HepG2 (cell line): Measurements from ENCODE around the gene KRTAP19-8. TPM values are rescaled to one million over a fixed set of nuclear protein-coding genes. Genes with fewer than 3 reads are reported as not detected.

Source experiments
- ATAC-seq: fragments of 200-7000 bp; cut with Tn5 transposase; 3 replicates; pipeline ENCODE4 v1.9.1; 2020; ENCODE audit warnings: mild to moderate bottlenecking, moderate library complexity
- BruUV-seq: library from RNA; stranded (reverse); fragments of 400-500 nt; replicated peaks from 2 replicates; lab custom pipeline; 2021; lab: Mats Ljungman, UMichigan
- CTCF ChIA-PET: fragments of 300-600 bp; formaldehyde crosslinking; extraction: SDS; loops from one replicate; lab custom pipeline; 2021; ENCODE audit warnings: low total read pairs, inconsistent platforms, low intra/inter-chr PET ratio; lab: Yijun Ruan, JAX
- POLR2A ChIA-PET: fragments of 350-600 bp; sonication (Branson Sonifier 250); formaldehyde crosslinking; loops from one replicate; lab custom pipeline; 2020; ENCODE audit warnings: antibody characterized with exemption, inconsistent platforms; lab: Yijun Ruan, JAX
- DNase-seq: peaks from one replicate; pipeline ENCODE4 v3.0.0-alpha.2; 2015; ENCODE audit warnings: low spot score
- FAIRE-seq: peaks from 3 replicates; lab custom pipeline; 2011; peaks lifted over from hg19 to GRCh38; lab: Jason Lieb, UNC
- H2AFZ ChIP-seq: one replicate; pipeline ENCODE4 v1.6.1; 2011; ENCODE audit warnings: low read length, inconsistent platforms
- H3K27ac ChIP-seq: fragments of 300-600 bp; 3 replicates; pipeline ENCODE4 v1.8.0; 2011; ENCODE audit warnings: mixed run types, mild to moderate bottlenecking, mixed read lengths, low read length, inconsistent platforms; ENCODE audit not compliant: insufficient read depth; ENCODE audit errors: extremely low read length
- H3K27me3 ChIP-seq, 2 experiments: fragments of 200-600 bp in 1 of 2; 2 replicates in 1 of 2; 3 replicates in 1 of 2; pipeline versions ENCODE4 v1.6.0 to v1.8.0; 2011; ENCODE audit warnings: low read length in 2 of 2, mild to moderate bottlenecking in 2 of 2, moderate library complexity in 2 of 2, inconsistent platforms in 1 of 2; ENCODE audit not compliant: insufficient read depth in 2 of 2, control insufficient read depth in 1 of 2
- H3K36me3 ChIP-seq, 2 experiments: fragments of 200-600 bp in 1 of 2; replicated peaks in 1 of 2; 2 replicates in 1 of 2; 3 replicates in 1 of 2; pipeline versions ENCODE4 v1.5.1 to v1.8.0; 2011; ENCODE audit warnings: low read length in 2 of 2, inconsistent platforms in 1 of 2; ENCODE audit not compliant: insufficient read depth in 2 of 2, control insufficient read depth in 1 of 2
- H3K4me1 ChIP-seq: 2 replicates; pipeline ENCODE4 v1.5.1; 2012; ENCODE audit warnings: low read length, inconsistent platforms; ENCODE audit not compliant: insufficient read depth
- H3K4me2 ChIP-seq: 2 replicates; pipeline ENCODE4 v1.6.0; 2011; ENCODE audit warnings: low read depth, low read length, inconsistent platforms
- H3K4me3 ChIP-seq, 3 experiments: fragments of 200-600 bp in 1 of 3; sonication (generic), shearing (Covaris generic) in 1 of 3; replicated peaks in 1 of 3; 2 replicates each; pipeline ENCODE4 v1.5.1; 2011 to 2016; ENCODE audit warnings: low read length in 3 of 3, inconsistent platforms in 2 of 3, low read depth in 2 of 3, mild to moderate bottlenecking in 2 of 3, control low read depth in 1 of 3, mixed read lengths in 1 of 3; ENCODE audit not compliant: insufficient read depth in 1 of 3
- H3K79me2 ChIP-seq: one replicate; pipeline ENCODE4 v1.6.1; 2011; ENCODE audit warnings: low read length, inconsistent platforms; ENCODE audit not compliant: insufficient read depth
- H3K9ac ChIP-seq: 2 replicates; pipeline ENCODE4 v1.6.0; 2011; ENCODE audit warnings: mild to moderate bottlenecking, low read depth, low read length, inconsistent platforms; ENCODE audit not compliant: insufficient read depth
- H3K9me3 ChIP-seq: 2 replicates; pipeline ENCODE4 v1.5.1; 2012; ENCODE audit warnings: mild to moderate bottlenecking, low read length
- H4K20me1 ChIP-seq: 2 replicates; pipeline ENCODE4 v1.6.0; 2011; ENCODE audit warnings: inconsistent platforms, mild to moderate bottlenecking, low read length, moderate library complexity; ENCODE audit not compliant: insufficient read depth
- CEBPB ChIP-seq: IDR thresholded peaks from 2 replicates; pipeline ENCODE4 v1.6.1; 2011; ENCODE audit warnings: low read depth, low read length, improper control_type of control experiment, borderline replicate concordance
- ELF3 ChIP-seq: IDR thresholded peaks from 2 replicates; pipeline ENCODE4 v1.6.1; 2016; ENCODE audit warnings: missing genetic modification reagents, missing compliant biosample characterization
- KDM3A ChIP-seq: IDR thresholded peaks from 2 replicates; pipeline ENCODE4 v1.6.1; 2018; ENCODE audit warnings: low read depth, missing compliant biosample characterization
- ZBTB43 ChIP-seq: sonication (generic); formaldehyde crosslinking; conservative IDR thresholded peaks from 2 replicates; pipeline ENCODE4 v1.4.0; 2020; ENCODE audit warnings: missing genetic modification reagents
- ZNF331 ChIP-seq: sonication (generic); formaldehyde crosslinking; IDR thresholded peaks from 2 replicates; pipeline ENCODE4 v1.4.0; 2020; ENCODE audit warnings: missing genetic modification reagents
- ZNF362 ChIP-seq: sonication (generic); formaldehyde crosslinking; IDR thresholded peaks from 2 replicates; pipeline ENCODE4 v1.4.0; 2020; ENCODE audit warnings: missing genetic modification reagents, mild to moderate bottlenecking, borderline replicate concordance
- ZNF569 ChIP-seq: sonication (generic); formaldehyde crosslinking; IDR thresholded peaks from 2 replicates; pipeline ENCODE4 v1.5.0; 2020; ENCODE audit warnings: mild to moderate bottlenecking, missing genetic modification reagents, moderate library complexity, borderline replicate concordance
- WGBS: methylation state at CpG from one replicate; pipeline ENCODE4 v1.1.6; 2017; ENCODE audit warnings: low lambda C conversion rate; 5-methylcytosine and 5-hydroxymethylcytosine counted together
- in situ Hi-C: cut with HindIII; loops from 2 replicates; pipeline ENCODE4 v1.10.0; 2017; ENCODE audit warnings: low pct_unique_long_range_greater_than_20kb; ENCODE audit not compliant: extremely low pct_ligation_motif_present
- intact Hi-C: fragments of 100-400 bp; cut with micrococcal nuclease; formaldehyde crosslinking; loops from one replicate; pipeline ENCODE4 v1.10.0; 2022; ENCODE audit not compliant: unreplicated experiment
- polyA plus RNA-seq, 8 experiments: library from polyadenylated mRNA; depleted of rRNA in 3 of 8; stranded (reverse) in 7 of 8; unstranded in 1 of 8; fragments of >200 nt; fragmentation: Illumina TruSeq in 4 of 8; extraction: Trizol in 4 of 8; gene quantifications; 2 replicates each; pipeline versions ENCODE4 v1.2.1 to v1.2.3, GENCODE V29; 2011 to 2016; ENCODE audit warnings: low read depth in 4 of 8, missing spikeins in 1 of 8, mixed read lengths in 1 of 8; ENCODE audit not compliant: insufficient read depth in 1 of 8
- total RNA-seq, 5 experiments: library from RNA; depleted of rRNA; stranded (reverse); fragments of >200 nt; fragmentation: Illumina TruSeq; extraction: Trizol; gene quantifications; 2 replicates each; pipeline ENCODE4 v1.2.3, GENCODE V29; 2016; ENCODE audit warnings: low read depth in 1 of 5
- TF ChIP-seq, protein P1 (sequence below): fragments of 450-650 bp; IDR thresholded peaks from 2 replicates; pipeline ENCODE4 v1.6.1; 2016
- TF ChIP-seq, protein P2 (sequence below): IDR thresholded peaks from 2 replicates; pipeline ENCODE4 v1.6.1; 2016; ENCODE audit warnings: low read depth, missing genetic modification reagents, missing compliant biosample characterization

The KRTAP19-8 gene
- total and polyA plus RNA-seq, 2 of the 13 experiments (the other 11 are each of a cell fraction or from before 2014, with no cell fraction given) = not detected

GRCh38 chr21:31075848-31076247 is 37.6 kb upstream of the KRTAP19-8 start:
- no TSS peak for BruUV-seq
- ChIA-PET CTCF (no interaction called here), POLR2A (no interaction called here)
- intact Hi-C loops = no loop called here
- Histone ChIP-seq H3K79me2 (no peaks in the 10 kb centered on the region), H3K9me3 (0 out of 2 replicates have a peak, but pooled peaks cover 28% of the 10 kb centered on the region), H3K27ac (no peak overlapping the region), H3K27me3 (no peaks in the 10 kb centered on the region), H3K4me2 (no peak overlapping the region), H3K4me1 (no peaks in the 10 kb centered on the region), H2AFZ (no peak overlapping the region), H4K20me1 (no peaks in the 10 kb centered on the region), H3K4me3 (no peak overlapping the region), H3K9ac (no peak overlapping the region), H3K36me3 (no peaks in the 10 kb centered on the region)
- ATAC-seq (no peak), FAIRE-seq (no peak), DNase-seq (no peak)
- WGBS = 26% methylated on average over 6 of the region's 6 CpGs
- TF ChIP-seq ZBTB43 (no peak), CEBPB (peak; percentile 88)
- in situ Hi-C loops = loop anchor here (25.0 kb wide), 3 partner anchors 739 to 1989 kb away; partner anchors contain the start of genes KRTAP23-1 and KRTAP27-1

- 0% methylated on average over 4 of the region's 4 CpGs for WGBS
- TF ChIP-seq, protein P1, sequence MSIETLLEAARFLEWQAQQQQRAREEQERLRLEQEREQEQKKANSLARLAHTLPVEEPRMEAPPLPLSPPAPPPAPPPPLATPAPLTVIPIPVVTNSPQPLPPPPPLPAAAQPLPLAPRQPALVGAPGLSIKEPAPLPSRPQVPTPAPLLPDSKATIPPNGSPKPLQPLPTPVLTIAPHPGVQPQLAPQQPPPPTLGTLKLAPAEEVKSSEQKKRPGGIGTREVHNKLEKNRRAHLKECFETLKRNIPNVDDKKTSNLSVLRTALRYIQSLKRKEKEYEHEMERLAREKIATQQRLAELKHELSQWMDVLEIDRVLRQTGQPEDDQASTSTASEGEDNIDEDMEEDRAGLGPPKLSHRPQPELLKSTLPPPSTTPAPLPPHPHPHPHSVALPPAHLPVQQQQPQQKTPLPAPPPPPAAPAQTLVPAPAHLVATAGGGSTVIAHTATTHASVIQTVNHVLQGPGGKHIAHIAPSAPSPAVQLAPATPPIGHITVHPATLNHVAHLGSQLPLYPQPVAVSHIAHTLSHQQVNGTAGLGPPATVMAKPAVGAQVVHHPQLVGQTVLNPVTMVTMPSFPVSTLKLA = peak; percentile 87
- TF ChIP-seq, protein P2, sequence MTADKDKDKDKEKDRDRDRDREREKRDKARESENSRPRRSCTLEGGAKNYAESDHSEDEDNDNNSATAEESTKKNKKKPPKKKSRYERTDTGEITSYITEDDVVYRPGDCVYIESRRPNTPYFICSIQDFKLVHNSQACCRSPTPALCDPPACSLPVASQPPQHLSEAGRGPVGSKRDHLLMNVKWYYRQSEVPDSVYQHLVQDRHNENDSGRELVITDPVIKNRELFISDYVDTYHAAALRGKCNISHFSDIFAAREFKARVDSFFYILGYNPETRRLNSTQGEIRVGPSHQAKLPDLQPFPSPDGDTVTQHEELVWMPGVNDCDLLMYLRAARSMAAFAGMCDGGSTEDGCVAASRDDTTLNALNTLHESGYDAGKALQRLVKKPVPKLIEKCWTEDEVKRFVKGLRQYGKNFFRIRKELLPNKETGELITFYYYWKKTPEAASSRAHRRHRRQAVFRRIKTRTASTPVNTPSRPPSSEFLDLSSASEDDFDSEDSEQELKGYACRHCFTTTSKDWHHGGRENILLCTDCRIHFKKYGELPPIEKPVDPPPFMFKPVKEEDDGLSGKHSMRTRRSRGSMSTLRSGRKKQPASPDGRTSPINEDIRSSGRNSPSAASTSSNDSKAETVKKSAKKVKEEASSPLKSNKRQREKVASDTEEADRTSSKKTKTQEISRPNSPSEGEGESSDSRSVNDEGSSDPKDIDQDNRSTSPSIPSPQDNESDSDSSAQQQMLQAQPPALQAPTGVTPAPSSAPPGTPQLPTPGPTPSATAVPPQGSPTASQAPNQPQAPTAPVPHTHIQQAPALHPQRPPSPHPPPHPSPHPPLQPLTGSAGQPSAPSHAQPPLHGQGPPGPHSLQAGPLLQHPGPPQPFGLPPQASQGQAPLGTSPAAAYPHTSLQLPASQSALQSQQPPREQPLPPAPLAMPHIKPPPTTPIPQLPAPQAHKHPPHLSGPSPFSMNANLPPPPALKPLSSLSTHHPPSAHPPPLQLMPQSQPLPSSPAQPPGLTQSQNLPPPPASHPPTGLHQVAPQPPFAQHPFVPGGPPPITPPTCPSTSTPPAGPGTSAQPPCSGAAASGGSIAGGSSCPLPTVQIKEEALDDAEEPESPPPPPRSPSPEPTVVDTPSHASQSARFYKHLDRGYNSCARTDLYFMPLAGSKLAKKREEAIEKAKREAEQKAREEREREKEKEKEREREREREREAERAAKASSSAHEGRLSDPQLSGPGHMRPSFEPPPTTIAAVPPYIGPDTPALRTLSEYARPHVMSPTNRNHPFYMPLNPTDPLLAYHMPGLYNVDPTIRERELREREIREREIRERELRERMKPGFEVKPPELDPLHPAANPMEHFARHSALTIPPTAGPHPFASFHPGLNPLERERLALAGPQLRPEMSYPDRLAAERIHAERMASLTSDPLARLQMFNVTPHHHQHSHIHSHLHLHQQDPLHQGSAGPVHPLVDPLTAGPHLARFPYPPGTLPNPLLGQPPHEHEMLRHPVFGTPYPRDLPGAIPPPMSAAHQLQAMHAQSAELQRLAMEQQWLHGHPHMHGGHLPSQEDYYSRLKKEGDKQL = no peak
- TF ChIP-seq KDM3A (CRISPR knock-in tag) (no peak), ZNF569 (CRISPR knock-in tag) (no peak), ZNF331 (CRISPR knock-in tag) (no peak), ZNF362 (CRISPR knock-in tag) (no peak), ELF3 (CRISPR knock-in tag) (no peak)
Measured at GRCh38 chr21:31072533-31072932, 34.3 kb upstream of the KRTAP19-8 start.

More at GRCh38 chr21:31072533-31072932, 34.3 kb upstream of the KRTAP19-8 start:
- no TSS peak for BruUV-seq
- no peak overlapping the region for H3K4me2 ChIP-seq
- FAIRE-seq = no peak
- in situ Hi-C loops (no loop called here), intact Hi-C loops (no loop called here)
- no peaks in the 10 kb centered on the region for H3K36me3 ChIP-seq
- no peaks in the 10 kb centered on the region for H3K79me2 ChIP-seq
- H3K27me3 ChIP-seq = no peaks in the 10 kb centered on the region
- no peaks in the 10 kb centered on the region for H4K20me1 ChIP-seq
- 0 out of 2 replicates have a peak, but pooled peaks cover 21% of the 10 kb centered on the region for H3K9me3 ChIP-seq
- DNase-seq = no peak
- no peak for ATAC-seq
- ChIA-PET POLR2A (no interaction called here), CTCF (no interaction called here)
- H3K4me3 ChIP-seq = no peak overlapping the region
- no peak overlapping the region for H2AFZ ChIP-seq
- H3K27ac ChIP-seq = no peak overlapping the region
- H3K9ac ChIP-seq = no peak overlapping the region
- H3K4me1 ChIP-seq = no peaks in the 10 kb centered on the region
